Activated CD8-positive, alpha-beta T cell treated with anti-CD3 and anti-CD28 coated beads for 36 hours (primary cell): ENCODE data around the gene DPEP2. TPM values are rescaled to one million over a fixed set of nuclear protein-coding genes. Genes with fewer than 3 reads are reported as not detected.
A peak's percentile ranks its signal among the peaks of the same experiment; 100 is the strongest.
"Not testable (repeated sequence)": the region's sequence is repeated elsewhere in the genome, so short reads cannot be mapped to it uniquely, and the experiment has no call there.

ENCODE experiments used
- ATAC-seq: fragments of 200-7000 bp; cut with Tn5 transposase; one replicate; pipeline ENCODE4 v1.10.0; 2021; ENCODE audit warnings: mild to moderate bottlenecking, moderate library complexity
- CTCF ChIA-PET: fragments of 350-600 bp; sonication (Branson Sonifier 250); formaldehyde crosslinking; loops from one replicate; lab custom pipeline; 2021; ENCODE audit warnings: antibody characterized with exemption; lab: Charles Lee
- POLR2A ChIA-PET: fragments of 350-600 bp; sonication (Branson Sonifier 250); formaldehyde crosslinking; loops from one replicate; lab custom pipeline; 2021; ENCODE audit warnings: antibody characterized with exemption; lab: Charles Lee
- DNase-seq: peaks from one replicate; pipeline ENCODE4 v3.0.0-alpha.2; 2020
- H3K27ac Mint-ChIP-seq: one replicate; pipeline ENCODE4 v1.8.0; 2021; ENCODE audit warnings: mild to moderate bottlenecking, mixed read lengths
- H3K27me3 Mint-ChIP-seq: one replicate; pipeline ENCODE4 v1.8.0; 2021; ENCODE audit warnings: mixed read lengths
- H3K36me3 Mint-ChIP-seq: one replicate; pipeline ENCODE4 v1.8.0; 2021; ENCODE audit warnings: low read depth, mixed read lengths
- H3K4me1 Mint-ChIP-seq: one replicate; pipeline ENCODE4 v1.8.0; 2021; ENCODE audit warnings: low read depth, mixed read lengths
- H3K4me3 Mint-ChIP-seq: one replicate; pipeline ENCODE4 v1.8.0; 2021; ENCODE audit warnings: mild to moderate bottlenecking, moderate library complexity, mixed read lengths
- H3K9me3 Mint-ChIP-seq: one replicate; pipeline ENCODE4 v1.8.0; 2021; ENCODE audit warnings: mixed read lengths
- CTCF ChIP-seq: fragments of 200-600 bp; IDR thresholded peaks from one replicate; pipeline ENCODE4 v1.8.0; 2022; ENCODE audit warnings: antibody characterized with exemption, mild to moderate bottlenecking
- intact Hi-C: fragments of 100-400 bp; cut with micrococcal nuclease; formaldehyde crosslinking; loops from one replicate; pipeline ENCODE4 v1.10.0; 2022
- total RNA-seq, 2 experiments: library from RNA; stranded (reverse); gene quantifications; one replicate each; pipeline ENCODE4 v1.2.3, GENCODE V29; 2021

The DPEP2 gene
- total RNA-seq, 2 experiments from 2014 or later, result 2.9 TPM

GRCh38 chr16:68000450-68000849 lies 1.2 kb upstream of the DPEP2 start:
- DNase-seq (no peak), ATAC-seq (no peak)
- no peak for TF ChIP-seq CTCF
- intact Hi-C loops, result no loop called here
- Mint-ChIP-seq H3K4me1 (peaks cover 53% of the 10 kb centered on the region), H3K9me3 (no peaks in the 10 kb centered on the region), H3K36me3 (peaks cover 5% of the 10 kb centered on the region), H3K27me3 (no peaks in the 10 kb centered on the region), H3K4me3 (no peak overlapping the region), H3K27ac (peak overlapping the region; percentile 82)
- CTCF ChIA-PET, result interaction anchor here (0.6 to 1.0 kb wide), 3 partner anchors 8 to 488 kb away, joined by 3 to 4 read pairs (median 3); no protein-coding TSS in a partner anchor
- POLR2A ChIA-PET, result interaction anchor here (0.8 to 1.4 kb wide), 6 partner anchors 9 to 23 kb away, joined by 3 to 4 read pairs (median 3); partner anchors contain the start of gene DUS2

GRCh38 chr16:67999985-68000384 lies 701 bp upstream of the DPEP2 start:
- peak overlapping the region; percentile 82 for H3K27ac Mint-ChIP-seq
- TF ChIP-seq CTCF, result no peak
- H3K9me3 Mint-ChIP-seq, result no peaks in the 10 kb centered on the region
- intact Hi-C loops, result no loop called here
- H3K36me3 Mint-ChIP-seq, result peaks cover 5% of the 10 kb centered on the region
- H3K27me3 Mint-ChIP-seq, result no peaks in the 10 kb centered on the region
- ATAC-seq (peak; percentile 7), DNase-seq (no peak)
- CTCF ChIA-PET, result interaction anchor here (1.0 to 2.9 kb wide), 3 partner anchors 9 to 23 kb away, joined by 3 to 8 read pairs (median 3); partner anchors contain the start of genes DDX28 and DUS2
- peak overlapping the region; percentile 63 for H3K4me3 Mint-ChIP-seq
- POLR2A ChIA-PET, result interaction anchor here (0.8 to 1.5 kb wide), 7 partner anchors 9 to 64 kb away, joined by 3 to 5 read pairs (median 3); partner anchors contain the start of genes DUS2 and PSMB10
- peaks cover 53% of the 10 kb centered on the region for H3K4me1 Mint-ChIP-seq

- H3K36me3 Mint-ChIP-seq, DNase-seq, H3K27me3 Mint-ChIP-seq, intact Hi-C loops, H3K9me3 Mint-ChIP-seq, ATAC-seq: not testable (repeated sequence)
- ChIA-PET POLR2A (interaction anchor here (0.6 to 1.4 kb wide), 8 partner anchors 9 to 117 kb away, joined by 3 to 6 read pairs (median 4); partner anchors contain the start of genes DDX28 and DUS2), CTCF (interaction anchor here (2.7 to 2.9 kb wide), 2 partner anchors 25 to 43 kb away, joined by 8 to 15 read pairs; partner anchors contain the start of genes DDX28 and DUS2)
- H3K4me3 Mint-ChIP-seq, result peak overlapping the region; percentile 63
- H3K27ac Mint-ChIP-seq, result peak overlapping the region; percentile 82
- H3K4me1 Mint-ChIP-seq, result peaks cover 59% of the 10 kb centered on the region
Observed at GRCh38 chr16:67998231-67998778, 979 bp downstream of the DPEP2 start.

GRCh38 chr16:67996666-67997065 lies 2.6 kb downstream of the DPEP2 start:
- CTCF ChIA-PET, result interaction anchor here (0.6 to 1.8 kb wide), 3 partner anchors 26 to 180 kb away, joined by 3 to 5 read pairs (median 3); no protein-coding TSS in a partner anchor
- no peak for TF ChIP-seq CTCF
- POLR2A ChIA-PET, result no interaction called here
- Mint-ChIP-seq H3K9me3 (no peaks in the 10 kb centered on the region), H3K4me3 (no peak overlapping the region), H3K27me3 (no peaks in the 10 kb centered on the region), H3K4me1 (peaks cover 66% of the 10 kb centered on the region), H3K27ac (no peak overlapping the region), H3K36me3 (peaks cover 5% of the 10 kb centered on the region)
- intact Hi-C loops, result no loop called here
- ATAC-seq (no peak), DNase-seq (no peak)

GRCh38 chr16:67995423-67995822 lies 3.9 kb downstream of the DPEP2 start:
- peaks cover 5% of the 10 kb centered on the region for H3K36me3 Mint-ChIP-seq
- TF ChIP-seq CTCF, result no peak
- peak; percentile 80 for DNase-seq
- intact Hi-C loops, result no loop called here
- no peaks in the 10 kb centered on the region for H3K9me3 Mint-ChIP-seq
- CTCF ChIA-PET, result interaction anchor here (0.8 to 2.3 kb wide), 5 partner anchors 8 to 235 kb away, joined by 3 to 22 read pairs (median 5); partner anchors contain the start of genes DDX28 and DUS2
- no peak overlapping the region for H3K4me3 Mint-ChIP-seq
- peaks cover 60% of the 10 kb centered on the region for H3K4me1 Mint-ChIP-seq
- peak overlapping the region; percentile 82 for H3K27ac Mint-ChIP-seq
- H3K27me3 Mint-ChIP-seq, result no peaks in the 10 kb centered on the region
- POLR2A ChIA-PET, result interaction anchor here (0.6 to 1.1 kb wide), 6 partner anchors 10 to 153 kb away, joined by 3 read pairs; partner anchors contain the start of gene NFATC3
- no peak for ATAC-seq

GRCh38 chr16:67994040-67994408 lies 5.3 kb downstream of the DPEP2 start:
- ChIA-PET POLR2A (interaction anchor here (1.0 to 1.4 kb wide), 5 partner anchors 11 to 57 kb away, joined by 3 to 5 read pairs (median 4); partner anchors contain the start of genes DDX28, DUS2 and PSMB10), CTCF (interaction anchor here (0.6 to 2.3 kb wide), 11 partner anchors 9 to 422 kb away, joined by 3 to 22 read pairs (median 4); partner anchors contain the start of genes DDX28 and DUS2)
- H3K27me3 Mint-ChIP-seq, DNase-seq, H3K9me3 Mint-ChIP-seq, intact Hi-C loops, H3K36me3 Mint-ChIP-seq: not testable (repeated sequence)
- peak; percentile 22 for ATAC-seq
- Mint-ChIP-seq H3K4me3 (peak overlapping the region; percentile 75), H3K4me1 (peaks cover 46% of the 10 kb centered on the region), H3K27ac (peak overlapping the region; percentile 98)
